ENCODE measurements around the gene CALHM4.

- TF ChIP-seq EZH2 (IDR thresholded peaks at IDR 0.05) (no peak), CTCF (IDR thresholded peaks at IDR 0.05) (no peak), EZH2phosphoT487 (IDR thresholded peaks at IDR 0.05) (no peak)
Observed at GRCh38 chr6:116528780-116529179, 24.8 kb upstream of the CALHM4 start.

Data from neural progenitor cell (in vitro differentiated cells).